Epithelial cell of esophagus (primary cell): Measurements from ENCODE around the gene GAREM1.
A peak's percentile ranks its signal among the peaks of the same experiment; 100 is the strongest.

ENCODE experiments used
- DNase-seq: peaks from one replicate; pipeline ENCODE4 v3.0.0; 2010; ENCODE audit warnings: low read depth
- H3K4me3 ChIP-seq: 2 replicates; pipeline ENCODE4 v1.5.1; 2011; ENCODE audit warnings: mild to moderate bottlenecking, low read length, control low read depth
- CTCF ChIP-seq: IDR thresholded peaks from 2 replicates; pipeline ENCODE4 v1.5.1; 2011; ENCODE audit warnings: low read depth, mild to moderate bottlenecking, low read length, control low read depth, inconsistent platforms; ENCODE audit not compliant: insufficient read depth; ENCODE audit errors: missing control alignments

The GAREM1 gene

GRCh38 chr18:32339045-32339444 is 131.6 kb downstream of the GAREM1 start:
- no peak overlapping the region for H3K4me3 ChIP-seq
- no peak for DNase-seq
- TF ChIP-seq CTCF = no peak

- no peak overlapping the region for H3K4me3 ChIP-seq
- no peak for TF ChIP-seq CTCF
- DNase-seq = no peak
These were observed 132.9 kb downstream of the GAREM1 start for GRCh38 chr18:32337821-32338220.

- DNase-seq = no peak
- no peak overlapping the region for H3K4me3 ChIP-seq
- no peak for TF ChIP-seq CTCF
These were observed 133.3 kb downstream of the GAREM1 start for GRCh38 chr18:32337347-32337746.

- no peak for DNase-seq
- TF ChIP-seq CTCF = no peak
- H3K4me3 ChIP-seq = no peak overlapping the region
These were observed 135.5 kb downstream of the GAREM1 start for GRCh38 chr18:32335228-32335627.

GRCh38 chr18:32333781-32334180 is 136.9 kb downstream of the GAREM1 start:
- peak; percentile 21 for DNase-seq
- TF ChIP-seq CTCF = peak; percentile 30

GRCh38 chr18:32332708-32333107 is 138.0 kb downstream of the GAREM1 start:
- no peak for DNase-seq
- H3K4me3 ChIP-seq = no peak overlapping the region
- TF ChIP-seq CTCF = no peak

More at GRCh38 chr18:32333781-32334180, 136.9 kb downstream of the GAREM1 start:
- no peak overlapping the region for H3K4me3 ChIP-seq

- no peak overlapping the region for H3K4me3 ChIP-seq
- no peak for TF ChIP-seq CTCF
- DNase-seq = no peak
These were observed 141.7 kb downstream of the GAREM1 start for GRCh38 chr18:32328974-32329373.
